Myocyte (in vitro differentiated cells): ENCODE data around the gene FASTKD1. TPM values are rescaled to one million over a fixed set of nuclear protein-coding genes. Genes with fewer than 3 reads are reported as not detected.

Source experiments
- DNase-seq: peaks from one replicate; pipeline ENCODE4 v3.0.0-alpha.2; 2012; ENCODE audit warnings: low read depth
- total RNA-seq: library from RNA; depleted of rRNA; stranded (reverse); fragments of >200 nt; gene quantifications from 2 replicates; pipeline ENCODE4 v1.2.3, GENCODE V29; 2014

FASTKD1 gene
- total RNA-seq, 1 donor from 2014 or later, result 31.1 TPM

DNA sequence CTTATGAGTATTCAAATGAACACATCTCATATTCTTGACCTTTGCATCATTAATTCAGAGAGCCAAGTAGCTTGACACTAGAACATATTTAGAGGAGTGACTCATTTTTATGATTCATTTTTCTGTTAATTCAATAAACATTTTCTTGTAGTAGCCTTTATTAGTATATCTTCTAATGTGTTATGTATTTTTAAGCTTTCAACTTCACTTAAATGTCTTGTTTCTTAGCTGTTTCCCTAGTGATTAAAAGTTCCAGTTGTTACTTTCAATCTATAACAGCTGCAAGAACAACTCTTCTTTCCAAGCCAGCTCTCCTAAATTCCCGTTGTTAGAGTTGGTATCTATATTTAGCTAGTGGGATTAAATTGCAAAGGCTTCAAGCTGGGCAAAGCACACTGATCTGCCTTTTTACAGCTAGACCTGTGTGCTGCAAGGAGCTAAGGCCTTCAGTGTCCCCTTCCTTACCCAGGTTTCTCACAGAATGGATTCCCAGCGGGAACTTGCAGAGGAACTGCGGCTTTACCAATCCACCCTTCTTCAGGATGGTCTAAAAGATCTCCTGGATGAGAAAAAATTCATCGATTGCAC is 64.3 kb downstream of the FASTKD1 start, which contains the start of gene KLHL41:
Gene KLHL41 (plus strand): TSS at position 405 of the 588 bp plus-strand sequence. CDS start 77 bp downstream, at position 482.
- peak; percentile 98 for DNase-seq

- DNase-seq, result peak; percentile 94
These were observed 66.0 kb downstream of the FASTKD1 start for GRCh38 chr2:169507698-169508097.

- DNase-seq, result no peak
These were observed 69.0 kb downstream of the FASTKD1 start for GRCh38 chr2:169504651-169505050.

- DNase-seq, result no peak
These were observed 78.2 kb downstream of the FASTKD1 start for GRCh38 chr2:169495310-169495928.

- no peak for DNase-seq
These were observed 80.3 kb downstream of the FASTKD1 start for GRCh38 chr2:169493360-169493759.

GRCh38 chr2:169491378-169491777 is 82.3 kb downstream of the FASTKD1 start:
- no peak for DNase-seq

GRCh38 chr2:169490834-169491233 is 82.8 kb downstream of the FASTKD1 start:
- DNase-seq, result no peak

GRCh38 chr2:169486487-169486886 is 87.2 kb downstream of the FASTKD1 start:
- DNase-seq, result no peak

- DNase-seq, result no peak
These were observed 88.0 kb downstream of the FASTKD1 start for GRCh38 chr2:169485650-169486138.

DNA sequence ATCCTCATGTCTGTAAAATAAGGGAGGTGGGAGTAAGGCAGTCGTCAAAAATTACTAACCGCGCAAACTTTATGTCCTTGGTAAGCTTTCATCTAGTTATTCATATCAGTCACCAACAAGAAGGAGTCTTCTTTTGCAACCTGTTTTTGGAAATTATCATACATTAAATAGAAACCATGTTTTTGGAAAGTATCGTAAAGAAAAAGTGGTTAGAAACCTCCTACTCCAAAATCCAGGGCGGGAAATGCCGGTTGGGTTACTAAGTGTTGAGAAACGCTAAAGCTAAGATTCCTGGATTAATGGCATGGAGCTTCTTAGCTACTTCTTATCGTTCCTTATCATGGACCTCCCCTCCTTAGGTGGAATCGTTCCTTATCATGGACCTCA is 93.6 kb downstream of the FASTKD1 start:
- no peak for DNase-seq

Other genes starting within 250 kb of the FASTKD1 start
- 0.10 TPM in 1 of 2 replicates, not detected in the other for gene LRP2, start 211.3 kb downstream of the FASTKD1 start, total RNA-seq
- 4.4 and 5.8 TPM in 2 replicates for gene BBS5, start 94.4 kb downstream of the FASTKD1 start, total RNA-seq
- 1,702 and 1,869 TPM in 2 replicates for gene KLHL41, start 64.2 kb downstream of the FASTKD1 start, total RNA-seq
- 36.2 and 38.5 TPM in 2 replicates for gene PPIG, start 10.5 kb upstream of the FASTKD1 start, total RNA-seq
- gene CFAP210, start 120.5 kb upstream of the FASTKD1 start, total RNA-seq, result not detected in 2 replicates
- gene PHOSPHO2, start 120.6 kb upstream of the FASTKD1 start, total RNA-seq, result 4.5 and 4.8 TPM in 2 replicates
- gene KLHL23, start 160.0 kb upstream of the FASTKD1 start, total RNA-seq, result 6.0 and 6.1 TPM in 2 replicates
- gene SSB, start 225.0 kb upstream of the FASTKD1 start, total RNA-seq, result 115 and 134 TPM in 2 replicates